ENCODE results near the gene CEACAM19.
"Not testable (repeated sequence)": the region's sequence is repeated elsewhere in the genome, so short reads cannot be mapped to it uniquely, and the experiment has no call there.

Gene CEACAM19

DNA sequence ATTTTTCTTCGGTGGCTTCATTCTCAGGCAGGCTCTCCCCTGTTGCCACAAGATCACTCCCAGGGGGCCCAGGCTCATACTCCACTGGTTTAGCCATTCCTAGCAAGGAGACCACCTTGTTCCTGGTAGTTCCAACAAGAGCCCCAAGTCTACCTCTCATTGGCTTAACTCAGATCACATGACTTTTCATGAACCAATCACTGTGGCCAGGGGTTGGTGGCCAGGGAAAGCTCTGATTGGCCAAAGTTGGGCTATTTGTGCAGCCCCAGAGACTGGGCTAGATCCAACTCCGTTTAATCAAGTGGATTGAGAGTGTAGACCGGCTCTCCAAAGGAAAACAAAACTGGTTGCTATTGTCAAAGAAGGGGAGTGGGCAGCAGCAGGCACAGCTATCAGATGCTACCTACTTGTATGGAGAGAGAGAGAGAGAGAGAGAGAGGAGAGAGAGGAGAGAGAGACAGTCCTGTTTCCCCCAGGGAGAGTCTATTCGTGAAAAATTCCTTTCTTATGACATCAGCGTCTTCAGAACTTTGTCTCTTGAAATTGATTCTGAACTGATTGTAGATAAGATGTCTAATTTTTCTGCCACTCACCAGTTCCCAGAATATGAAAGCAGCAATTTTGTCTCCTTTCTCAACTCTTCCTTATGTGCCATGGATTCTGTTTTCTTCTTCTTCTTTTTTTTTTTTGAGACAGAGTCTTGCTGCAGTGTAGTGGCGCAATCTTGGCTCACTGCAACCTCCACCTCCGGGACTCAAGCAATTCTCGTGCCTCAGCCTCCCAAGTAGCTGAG, 5.9 kb downstream of the CEACAM19 start:
- DNase-seq = peak; percentile 76

DNA sequence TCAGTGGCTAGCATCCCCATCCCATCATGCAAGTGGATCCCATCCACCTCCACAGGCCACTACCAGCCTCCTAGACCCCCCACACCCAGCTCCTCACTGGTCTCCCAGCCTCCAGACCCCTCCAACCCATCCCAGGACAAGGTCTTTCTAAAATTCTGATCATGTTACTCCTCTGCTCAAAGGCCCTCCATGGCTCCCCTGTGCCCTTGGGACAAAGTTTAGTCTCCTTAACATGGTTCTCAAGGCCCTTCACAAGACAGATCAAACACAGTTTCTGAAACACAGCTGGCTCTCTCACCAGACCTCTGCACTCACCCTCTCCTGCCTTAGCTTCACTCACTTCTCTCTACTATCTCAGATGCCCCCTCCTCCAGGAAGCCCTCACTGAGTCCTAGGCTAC, 9.3 kb downstream of the CEACAM19 start:
- no peak for DNase-seq

DNA sequence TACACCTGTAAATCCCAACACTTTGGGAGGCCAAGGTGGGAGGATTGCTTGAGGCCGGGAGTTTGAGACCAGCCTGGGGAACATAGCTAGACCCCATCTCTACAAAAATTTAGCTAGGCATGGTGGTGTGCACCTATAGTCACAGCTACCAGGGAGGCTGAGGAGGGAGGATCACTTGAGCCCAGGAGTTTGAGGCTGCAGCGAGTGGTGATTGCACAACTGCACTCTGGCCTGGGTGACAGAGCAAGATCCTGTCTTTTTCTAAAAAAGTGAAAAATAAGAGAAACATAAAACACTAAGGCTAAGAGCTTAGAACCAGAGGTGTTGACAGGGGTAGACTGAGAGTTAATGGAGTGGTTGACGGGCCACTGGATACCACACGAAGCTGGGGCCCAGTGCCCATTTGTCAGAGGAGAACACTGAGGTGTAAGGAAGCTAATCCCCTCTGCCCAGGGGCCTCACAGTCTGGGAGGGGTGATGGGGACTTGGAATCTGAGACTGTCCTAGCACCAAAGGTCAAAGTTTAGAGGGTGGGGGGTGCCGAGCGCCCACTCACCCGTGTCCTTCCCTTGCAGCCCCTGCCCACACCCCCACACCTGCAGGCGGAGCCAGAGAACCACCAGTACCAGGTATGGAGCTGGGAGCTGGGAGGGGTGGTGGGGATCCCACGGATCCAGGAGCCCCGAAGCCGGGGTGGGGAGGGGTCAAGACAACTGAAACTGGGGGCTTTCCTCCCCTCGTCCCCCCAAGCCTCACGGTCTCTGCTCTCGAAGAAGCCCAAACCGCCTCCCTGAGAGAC, 10.9 kb downstream of the CEACAM19 start:
- DNase-seq = no peak

DNA sequence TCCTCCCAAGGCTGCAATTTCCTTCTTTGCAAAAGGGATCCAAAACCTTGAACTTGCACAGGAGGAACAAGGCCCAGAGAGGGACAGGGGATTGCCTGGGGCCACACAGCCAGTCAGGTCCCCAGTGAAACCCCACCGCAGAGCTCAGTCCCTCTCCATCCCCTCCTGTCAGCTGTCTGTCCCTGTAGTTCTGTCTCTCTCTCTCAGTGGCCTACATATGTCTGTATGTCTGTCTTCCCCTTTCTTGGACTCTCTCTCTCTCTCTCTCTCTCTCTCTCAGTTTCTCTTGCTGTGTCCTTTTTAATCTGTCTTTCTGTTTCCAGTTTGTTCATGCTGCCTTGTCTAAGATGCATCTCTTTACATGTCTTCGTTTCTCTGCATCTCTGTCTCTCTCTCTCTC, 11.5 kb downstream of the CEACAM19 start:
- DNase-seq = no peak

DNA sequence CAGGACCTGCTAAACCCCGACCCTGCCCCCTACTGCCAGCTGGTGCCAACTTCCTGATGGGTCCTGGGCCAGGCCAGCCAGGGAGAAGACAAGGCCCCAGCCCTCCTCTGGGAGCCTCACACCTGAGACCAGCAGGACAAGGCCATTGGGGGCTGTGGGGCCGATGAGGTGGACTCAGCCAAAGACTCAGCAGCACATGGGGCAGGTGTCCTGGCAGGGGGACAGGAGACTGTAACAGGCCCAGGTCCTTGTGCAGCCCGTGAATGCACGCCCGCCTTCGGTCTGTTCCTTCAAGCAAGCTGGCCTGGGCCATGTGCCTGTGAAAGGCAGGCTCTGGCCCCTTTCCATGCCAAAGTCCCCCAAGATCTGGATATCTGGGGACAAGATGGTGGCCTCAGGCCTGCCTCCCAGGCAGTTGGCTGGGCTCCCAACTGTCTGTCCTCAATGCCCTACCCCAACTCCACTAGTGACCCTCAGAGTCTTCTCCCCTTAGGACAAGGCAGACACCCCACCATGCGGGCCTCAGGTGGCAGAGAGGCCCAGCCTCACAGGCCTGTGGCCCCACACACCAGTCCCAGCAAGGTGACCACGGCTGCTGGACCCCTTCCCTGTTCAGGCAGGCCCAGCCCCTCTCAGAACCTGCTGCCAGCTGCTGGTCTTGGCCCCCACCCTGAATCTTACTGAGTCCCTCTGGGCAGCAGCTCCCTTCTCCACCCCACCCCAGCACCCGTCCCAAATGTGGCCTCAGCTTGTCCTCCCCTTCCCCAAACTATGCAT, 12.3 kb downstream of the CEACAM19 start:
- no peak for DNase-seq

DNA sequence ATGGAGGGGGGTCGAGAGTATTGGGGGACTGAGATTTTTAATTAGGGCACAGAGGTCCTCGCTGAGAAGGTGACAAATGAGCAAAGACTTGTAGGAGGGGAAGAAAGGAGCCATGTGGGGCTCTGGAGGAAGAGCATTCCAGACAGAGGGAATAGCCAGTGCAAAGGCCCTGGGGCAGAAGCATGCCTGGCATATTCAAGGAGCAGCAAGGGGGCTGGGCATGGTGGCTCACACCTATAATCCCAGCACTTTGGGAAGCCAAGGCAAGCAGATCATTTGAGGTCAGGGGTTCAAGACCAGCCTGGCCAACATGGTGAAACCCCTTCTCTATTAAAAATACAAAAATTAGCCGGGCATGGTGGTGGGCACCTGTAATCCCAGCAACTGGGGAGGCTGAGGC, 13.1 kb downstream of the CEACAM19 start:
- not testable (repeated sequence) for DNase-seq

DNA sequence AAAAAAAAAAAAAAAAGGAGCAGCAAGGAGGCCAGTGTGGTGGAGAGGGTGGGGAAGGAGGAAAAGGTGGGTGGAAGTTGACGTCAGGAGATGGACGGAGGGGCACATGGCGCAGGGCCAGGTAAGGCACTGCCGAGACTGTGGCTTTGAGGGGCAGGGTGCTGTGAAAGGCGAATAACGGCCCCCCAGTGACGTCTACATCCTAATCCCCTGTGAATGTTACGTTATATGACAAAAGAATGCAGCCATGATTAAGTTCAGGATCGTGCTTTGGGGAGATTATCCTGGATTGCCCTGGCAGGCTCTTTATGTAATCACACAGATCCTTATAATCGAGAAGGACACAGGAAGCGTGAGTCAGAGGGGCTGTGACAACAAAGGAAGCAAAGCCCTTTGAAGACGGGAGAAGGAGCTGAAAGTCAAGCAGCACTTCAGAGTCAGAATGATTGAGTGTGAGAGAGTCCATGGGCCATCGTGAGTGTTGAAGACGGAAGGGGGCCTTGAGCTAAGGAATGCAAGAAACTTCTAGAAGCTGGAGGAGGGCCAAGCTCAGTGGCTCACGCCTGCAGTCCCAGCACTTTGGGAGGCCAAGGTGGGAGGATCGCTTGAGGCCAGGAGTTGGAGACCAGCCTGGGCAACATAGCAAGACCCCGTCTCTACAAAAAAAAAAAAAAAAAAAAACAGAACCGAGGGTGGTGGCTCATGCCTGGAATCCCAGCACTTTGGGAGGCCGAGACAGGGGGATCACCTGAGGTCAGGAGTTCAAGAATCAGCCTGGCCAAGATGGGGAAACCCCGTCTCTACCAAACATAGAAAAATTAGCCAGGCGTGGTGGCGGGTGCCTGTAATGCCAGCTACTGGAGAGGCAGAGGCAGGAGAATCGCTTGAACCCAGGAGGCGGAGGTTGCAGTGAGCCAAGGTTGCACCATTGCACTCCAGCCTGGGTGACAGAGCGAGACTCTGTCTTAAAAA, 13.9 kb downstream of the CEACAM19 start:
- peak; percentile 87 for DNase-seq

DNA sequence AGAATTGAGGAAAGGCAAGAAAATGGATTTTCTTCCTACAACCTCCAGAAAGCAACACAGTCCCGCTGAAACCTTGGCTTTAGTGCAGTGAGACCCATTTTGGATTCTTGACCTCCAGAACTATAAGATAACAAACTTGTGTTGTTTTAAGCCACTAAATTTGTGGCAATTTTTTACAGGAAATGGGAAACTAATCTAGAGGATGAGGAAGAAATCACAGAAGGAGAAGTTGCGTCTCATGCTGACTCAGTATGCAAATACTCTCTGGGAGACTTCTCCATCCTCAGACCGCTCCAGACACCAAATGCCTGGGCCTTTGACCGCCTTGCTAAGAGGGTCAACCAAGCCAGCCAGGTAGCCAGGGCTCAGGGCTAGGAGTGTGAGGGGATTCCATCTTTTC, 14.6 kb downstream of the CEACAM19 start:
- peak; percentile 13 for DNase-seq

DNA sequence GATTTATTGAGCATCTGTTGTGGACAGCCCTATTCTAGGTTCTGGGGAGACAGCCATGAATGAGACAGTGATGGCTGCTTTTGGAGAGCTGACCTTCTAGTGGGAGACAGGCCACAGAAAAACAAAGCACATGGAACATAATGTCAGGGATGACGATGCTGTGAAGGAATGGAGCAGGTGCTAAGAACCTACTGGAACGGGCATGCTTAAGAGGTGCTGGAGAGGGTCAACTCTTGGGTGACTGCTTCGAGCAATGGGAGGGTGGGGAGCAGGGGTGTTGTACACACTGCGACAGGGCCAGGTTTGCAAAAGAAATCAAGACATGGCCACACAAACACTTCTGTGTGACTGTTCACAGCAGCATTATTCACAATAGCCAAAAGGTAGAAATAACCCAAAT, 15.6 kb downstream of the CEACAM19 start:
- DNase-seq = no peak

DNA sequence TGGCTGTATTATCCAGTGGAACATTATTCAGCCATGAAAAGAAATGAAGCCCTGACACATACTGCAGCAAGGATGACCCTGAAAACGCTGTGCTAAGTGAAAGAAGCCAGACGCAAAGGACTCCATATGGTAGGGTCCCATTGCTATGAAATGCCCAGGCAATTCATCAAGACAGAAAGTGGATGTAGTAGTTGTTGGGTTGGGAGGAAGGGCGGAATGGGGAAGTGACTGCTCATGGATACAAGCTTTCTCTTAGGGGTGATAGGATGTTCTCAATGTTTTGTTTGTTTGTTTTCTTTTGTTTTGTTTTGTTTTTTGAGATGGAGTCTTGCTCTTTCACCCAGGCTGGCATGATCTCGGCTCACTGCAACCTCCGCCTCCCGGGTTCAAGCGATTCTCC, 16.6 kb downstream of the CEACAM19 start:
- no peak for DNase-seq

DNA sequence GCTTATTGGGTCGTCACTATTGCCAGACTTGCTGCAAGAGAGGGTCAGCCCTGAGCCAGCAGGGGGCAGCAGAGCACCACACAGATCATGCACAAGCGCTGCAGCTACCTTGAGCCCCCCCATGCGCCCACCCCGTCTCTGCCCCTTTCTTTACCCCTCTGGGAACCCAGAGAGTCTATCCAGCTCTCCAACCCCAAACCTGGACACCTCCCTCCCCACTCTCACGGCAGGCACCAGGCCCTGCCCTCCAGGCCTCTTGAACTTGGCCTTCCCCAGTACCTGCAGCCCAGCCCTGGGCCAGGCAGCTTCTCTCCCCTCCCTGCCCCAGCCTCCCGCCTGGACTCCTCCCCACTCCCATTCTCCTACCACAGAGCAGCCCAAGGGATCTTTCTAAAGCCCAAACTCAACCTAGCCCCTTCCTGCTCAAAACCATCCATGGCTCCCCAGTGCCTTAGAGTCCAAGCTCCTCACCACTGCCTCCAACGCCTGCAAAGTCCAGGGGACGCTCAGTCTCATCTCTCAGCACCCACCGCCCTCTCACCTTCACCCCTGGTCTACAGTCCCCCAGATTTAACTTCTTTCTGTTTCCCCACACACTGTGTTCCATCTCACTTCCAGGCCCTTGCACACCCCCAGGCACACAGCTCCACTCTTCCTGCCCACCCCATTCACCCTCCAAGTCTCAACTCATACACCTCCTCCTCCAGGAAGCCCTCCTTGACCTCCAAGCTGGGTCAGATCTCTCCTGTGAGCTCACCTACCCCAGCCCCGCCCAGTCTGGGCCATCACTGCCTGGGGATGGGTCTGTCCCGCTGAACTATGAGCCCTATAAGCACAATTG, 18.2 kb downstream of the CEACAM19 start:
- DNase-seq = peak; percentile 59

DNA sequence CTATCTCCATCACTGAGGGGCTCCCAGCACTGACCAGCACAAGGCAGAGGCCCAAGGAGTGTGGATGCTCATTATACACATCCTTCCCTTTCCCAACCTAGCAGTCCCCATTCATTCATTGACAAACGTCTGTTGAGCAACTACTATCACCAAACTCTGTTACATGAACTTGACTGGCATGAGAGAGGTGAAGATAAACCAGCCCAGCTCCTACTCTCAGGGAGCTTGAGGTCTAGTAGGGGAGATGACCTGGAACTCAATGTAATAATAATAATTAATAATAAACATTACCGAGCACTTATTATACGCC, 18.8 kb downstream of the CEACAM19 start:
- DNase-seq = no peak

DNA sequence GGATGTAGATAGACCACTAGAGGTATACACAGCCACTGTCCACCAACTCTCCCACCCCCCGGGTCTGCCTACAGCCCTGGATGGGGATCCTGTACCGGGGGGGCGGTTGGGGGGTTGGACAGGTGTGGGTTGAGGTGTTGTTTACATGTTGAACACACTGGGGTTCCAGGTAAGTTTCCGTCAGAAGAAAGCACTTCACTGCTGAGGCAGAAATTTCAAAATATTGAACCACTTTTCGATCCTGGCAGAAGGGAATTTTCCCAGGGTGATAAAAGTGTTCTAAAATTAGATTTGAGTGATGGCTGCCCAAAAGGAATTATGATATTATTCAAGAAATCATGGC, 21.1 kb downstream of the CEACAM19 start:
- no peak for DNase-seq

DNA sequence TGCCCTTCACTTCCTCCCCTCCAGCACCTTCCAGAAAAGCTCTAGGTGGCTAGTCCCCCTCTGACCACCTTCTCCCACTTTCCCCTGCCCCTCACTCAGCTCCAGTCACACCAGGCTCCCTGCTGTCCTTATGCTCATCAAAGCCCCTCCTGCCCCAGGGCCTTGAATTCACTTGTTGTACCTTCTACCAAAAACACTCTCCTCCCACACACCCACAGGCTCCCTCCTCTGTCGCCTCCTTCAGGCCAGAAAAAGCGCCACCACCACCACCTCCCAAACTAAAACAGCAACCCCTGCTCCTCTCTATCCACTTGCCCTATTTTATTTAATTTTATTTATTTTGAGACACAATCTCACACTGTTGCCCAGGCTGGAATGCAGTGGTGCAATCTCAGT, 22.9 kb downstream of the CEACAM19 start:
- no peak for DNase-seq

DNA sequence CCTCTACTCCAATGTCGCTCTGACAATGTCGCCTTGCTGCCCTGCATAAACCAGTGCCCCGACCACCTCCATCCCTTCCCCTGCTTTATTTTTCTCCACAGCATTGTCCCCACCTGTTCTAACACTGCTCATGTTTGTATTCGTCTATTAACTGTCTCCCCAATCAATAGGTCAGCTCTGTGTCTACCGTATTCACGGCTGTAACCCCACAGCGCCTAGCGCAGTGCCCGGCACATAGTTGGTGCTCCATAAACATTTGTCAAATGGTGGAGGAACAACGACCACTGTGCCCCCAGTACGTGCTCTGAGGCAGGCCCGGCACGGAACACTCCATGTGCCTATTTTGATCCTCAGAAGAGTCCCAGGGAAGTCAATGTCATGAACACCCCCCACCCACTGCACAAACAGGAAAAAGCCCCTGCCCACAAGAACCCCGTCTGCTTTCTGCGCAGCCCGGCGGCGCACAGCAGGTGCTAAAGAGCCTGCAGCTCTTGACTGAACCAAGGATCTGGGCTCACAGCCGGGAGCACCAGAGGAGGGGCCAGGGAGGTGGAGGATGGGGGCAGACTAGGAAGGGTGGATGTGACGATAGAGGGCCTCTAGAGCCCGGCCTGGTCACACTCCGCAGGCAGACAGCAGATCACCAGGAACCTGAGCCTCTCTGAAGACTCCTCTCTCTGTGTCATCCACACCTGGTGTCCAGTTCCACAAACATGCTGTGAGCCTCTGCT, 25.8 kb downstream of the CEACAM19 start:
- DNase-seq = no peak

DNA sequence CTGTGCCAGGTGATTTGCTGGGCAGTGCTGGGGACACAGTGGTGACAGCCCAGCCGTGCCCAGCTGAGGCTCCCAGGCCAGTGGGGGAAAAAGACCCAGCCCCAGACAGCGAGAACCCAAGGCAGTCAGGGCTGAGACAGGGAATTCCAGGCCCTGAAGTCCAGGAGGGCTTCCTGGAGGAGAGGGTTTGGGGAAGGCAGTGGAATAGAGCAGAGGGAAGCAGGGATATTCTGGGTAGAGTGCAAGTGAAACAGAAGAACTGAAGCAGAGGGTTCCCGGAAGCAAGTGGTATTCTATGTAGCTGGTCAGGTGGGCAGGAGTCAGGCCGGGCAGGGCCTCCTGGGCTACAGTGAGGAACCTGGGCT, 26.4 kb downstream of the CEACAM19 start:
- no peak for DNase-seq

DNA sequence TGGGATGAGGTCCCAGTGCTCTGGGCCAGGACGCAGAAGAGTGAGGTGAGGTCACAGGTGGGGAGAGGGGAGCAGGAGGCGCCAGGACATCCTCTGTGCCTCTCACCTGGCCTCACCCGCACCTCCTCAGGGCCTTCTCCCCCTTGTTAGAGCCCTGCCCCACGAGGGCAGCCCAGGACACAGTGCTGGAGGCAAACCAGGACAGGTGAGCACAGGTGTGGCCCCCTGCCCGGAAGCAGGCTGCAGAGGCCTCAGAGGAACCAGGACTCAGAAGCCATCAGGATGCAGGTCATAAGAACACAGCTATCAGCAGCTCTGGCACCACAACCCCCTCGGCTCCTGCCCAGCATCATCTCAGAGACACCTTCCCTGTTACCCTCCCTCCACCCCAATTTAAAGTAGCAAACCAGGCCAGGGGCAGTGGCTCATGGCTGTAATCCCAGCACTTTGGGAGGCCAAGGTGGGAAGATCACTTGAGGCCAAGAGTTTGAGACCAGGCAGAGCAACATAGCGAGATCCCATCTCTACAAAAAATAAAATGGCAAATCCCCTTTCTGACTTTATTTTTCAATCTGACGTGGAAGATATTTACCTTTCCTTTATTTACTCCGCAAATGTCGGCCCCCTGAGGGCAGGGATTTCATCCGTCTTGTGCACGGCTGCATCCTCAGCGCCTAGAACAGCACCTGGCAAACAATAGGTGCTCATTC, 27.4 kb downstream of the CEACAM19 start, which contains the start of gene CEACAM16:
TSS of gene CEACAM16 (plus strand) at position 660 of the 710 bp plus-strand sequence. CDS start 2,306 bp downstream, outside the sequence.
- no peak for DNase-seq

DNA sequence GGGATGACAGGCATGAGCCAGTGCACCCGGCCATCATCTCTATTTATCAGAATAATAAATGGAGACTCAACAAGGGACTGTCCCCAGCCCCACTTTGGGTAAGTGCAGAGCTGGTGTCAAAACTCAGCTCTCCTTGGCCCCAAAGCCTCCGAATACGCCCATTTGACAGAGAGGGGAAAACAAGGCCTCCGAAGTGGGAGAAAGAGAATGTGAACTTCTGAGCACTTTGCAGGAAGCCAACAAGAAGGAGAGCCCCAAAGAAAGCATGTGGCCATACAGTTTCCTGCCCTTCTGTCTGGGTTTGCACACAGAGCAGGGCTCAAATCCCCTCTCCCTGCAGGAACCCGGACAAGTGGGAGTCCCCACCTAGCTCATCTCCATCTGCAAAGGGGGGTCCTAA, 29.3 kb downstream of the CEACAM19 start:
- DNase-seq = no peak

DNA sequence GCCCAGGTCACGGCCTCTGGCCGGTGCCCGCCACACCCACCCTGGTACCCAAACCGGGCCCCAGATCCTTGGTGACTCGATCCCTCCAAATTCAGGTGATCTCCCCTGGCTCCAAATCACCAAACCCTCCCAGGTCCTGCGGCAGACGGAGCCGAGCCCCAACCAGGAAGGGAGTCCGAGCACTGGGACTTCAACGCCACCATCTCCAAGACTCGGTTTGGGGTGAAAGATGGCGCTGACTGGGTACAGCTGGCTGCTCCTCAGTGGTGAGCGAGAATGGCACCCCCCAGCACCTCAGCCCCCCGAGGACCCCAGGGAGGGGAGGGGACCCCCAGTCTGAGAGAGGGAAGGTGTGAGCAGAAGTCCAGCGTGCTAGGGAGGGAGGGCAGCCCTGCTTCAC, 29.9 kb downstream of the CEACAM19 start:
- no peak for DNase-seq

All from fibroblast of skin of scalp (primary cell).